ENCODE data around the gene HSD17B2. TPM values are rescaled to one million over a fixed set of nuclear protein-coding genes. Genes with fewer than 3 reads are reported as not detected.

The HSD17B2 gene
- total and polyA plus RNA-seq, 2 of the 4 experiments (the other 2 are of a cell fraction) = 0.12 to 0.18 TPM

- no peak overlapping the region for H3K4ac ChIP-seq (ENCODE audit: low read depth, low read length)
- no peak overlapping the region for H2AK9ac ChIP-seq (replicated peaks; ENCODE audit: low read depth, low read length, poor library complexity)
- no peak overlapping the region for H2BK120ac ChIP-seq (ENCODE audit: low read depth, low read length)
- H2AFZ ChIP-seq (replicated peaks; ENCODE audit: low read length, poor library complexity) = peak overlapping the region; percentile 50
- ChIA-PET CTCF (no interaction called here), POLR2A (ENCODE audit: unreplicated experiment) (no interaction called here)
- no peak overlapping the region for H3K18ac ChIP-seq (ENCODE audit: low read depth, low read length)
- no peaks in the 10 kb centered on the region for H3K36me3 ChIP-seq (ENCODE audit: control insufficient read depth, insufficient read depth, low read length)
- no peak overlapping the region for H3K27ac ChIP-seq (ENCODE audit: insufficient read depth, low read length)
- peaks cover 7% of the 10 kb centered on the region for H3K9me3 ChIP-seq (ENCODE audit: control insufficient read depth, insufficient read depth, low read length)
- dilution Hi-C loops (cut with HindIII; ENCODE audit: low sequenced_read_pairs, unreplicated experiment) (no loop called here), in situ Hi-C loops (cut with MboI; ENCODE audit: low sequenced_read_pairs) (no loop called here), intact Hi-C loops (cut with micrococcal nuclease) (no loop called here)
- H3K9ac ChIP-seq (ENCODE audit: low read depth, low read length) = no peak overlapping the region; the same call in 1 of the 2 replicates
- no peak overlapping the region for H3K4me2 ChIP-seq (ENCODE audit: low read depth, low read length)
- no peak overlapping the region for H2AK5ac ChIP-seq (ENCODE audit: low read depth, low read length)
- no peak overlapping the region for H3K14ac ChIP-seq (replicated peaks; ENCODE audit: low read depth, low read length)
- no peak overlapping the region for H4K5ac ChIP-seq (ENCODE audit: low read depth, low read length)
- H3K27me3 ChIP-seq (ENCODE audit: control insufficient read depth, insufficient read depth, low read length) = peaks cover 12% of the 10 kb centered on the region
- TF ChIP-seq RAD21 (IDR thresholded peaks at IDR 0.05; ENCODE audit: low read length) (no peak), RCOR1 (IDR thresholded peaks at IDR 0.05; ENCODE audit: insufficient replicate concordance, low read length) (no peak), NFE2L2 (IDR thresholded peaks at IDR 0.05; ENCODE audit: low read depth, low read length) (no peak), BHLHE40 (IDR thresholded peaks at IDR 0.05; ENCODE audit: low read depth, low read length) (no peak), MAFK (IDR thresholded peaks at IDR 0.05; ENCODE audit: low read depth, low read length) (no peak), CHD1 (IDR thresholded peaks at IDR 0.05; ENCODE audit: low read depth, low read length) (no peak), CEBPB (IDR thresholded peaks at IDR 0.05; ENCODE audit: low read depth, low read length) (no peak), MAZ (IDR thresholded peaks at IDR 0.05; ENCODE audit: borderline replicate concordance, low read depth, low read length) (no peak), RFX5 (IDR thresholded peaks at IDR 0.05; ENCODE audit: low read depth, low read length) (no peak), MXI1 (IDR thresholded peaks at IDR 0.05; ENCODE audit: borderline replicate concordance, low read depth, low read length) (no peak), POLR2A (IDR thresholded peaks at IDR 0.05; ENCODE audit: low read depth, low read length) (no peak), SMC3 (IDR thresholded peaks at IDR 0.05; ENCODE audit: low read depth, low read length) (no peak)
- TF ChIP-seq, protein P1, sequence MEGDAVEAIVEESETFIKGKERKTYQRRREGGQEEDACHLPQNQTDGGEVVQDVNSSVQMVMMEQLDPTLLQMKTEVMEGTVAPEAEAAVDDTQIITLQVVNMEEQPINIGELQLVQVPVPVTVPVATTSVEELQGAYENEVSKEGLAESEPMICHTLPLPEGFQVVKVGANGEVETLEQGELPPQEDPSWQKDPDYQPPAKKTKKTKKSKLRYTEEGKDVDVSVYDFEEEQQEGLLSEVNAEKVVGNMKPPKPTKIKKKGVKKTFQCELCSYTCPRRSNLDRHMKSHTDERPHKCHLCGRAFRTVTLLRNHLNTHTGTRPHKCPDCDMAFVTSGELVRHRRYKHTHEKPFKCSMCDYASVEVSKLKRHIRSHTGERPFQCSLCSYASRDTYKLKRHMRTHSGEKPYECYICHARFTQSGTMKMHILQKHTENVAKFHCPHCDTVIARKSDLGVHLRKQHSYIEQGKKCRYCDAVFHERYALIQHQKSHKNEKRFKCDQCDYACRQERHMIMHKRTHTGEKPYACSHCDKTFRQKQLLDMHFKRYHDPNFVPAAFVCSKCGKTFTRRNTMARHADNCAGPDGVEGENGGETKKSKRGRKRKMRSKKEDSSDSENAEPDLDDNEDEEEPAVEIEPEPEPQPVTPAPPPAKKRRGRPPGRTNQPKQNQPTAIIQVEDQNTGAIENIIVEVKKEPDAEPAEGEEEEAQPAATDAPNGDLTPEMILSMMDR (conservative IDR thresholded peaks at IDR 0.05; ENCODE audit: low read depth, low read length) = no peak
- TF ChIP-seq, protein P2, sequence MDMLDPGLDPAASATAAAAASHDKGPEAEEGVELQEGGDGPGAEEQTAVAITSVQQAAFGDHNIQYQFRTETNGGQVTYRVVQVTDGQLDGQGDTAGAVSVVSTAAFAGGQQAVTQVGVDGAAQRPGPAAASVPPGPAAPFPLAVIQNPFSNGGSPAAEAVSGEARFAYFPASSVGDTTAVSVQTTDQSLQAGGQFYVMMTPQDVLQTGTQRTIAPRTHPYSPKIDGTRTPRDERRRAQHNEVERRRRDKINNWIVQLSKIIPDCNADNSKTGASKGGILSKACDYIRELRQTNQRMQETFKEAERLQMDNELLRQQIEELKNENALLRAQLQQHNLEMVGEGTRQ (IDR thresholded peaks at IDR 0.05; ENCODE audit: low read depth, low read length) = no peak
- no peak for ATAC-seq (ENCODE audit: low read depth)
- H2BK15ac ChIP-seq (ENCODE audit: low read depth, low read length) = no peak overlapping the region
- no TSS peak for BruUV-seq (replicated peaks)
- H3K23ac ChIP-seq (ENCODE audit: low read depth, low read length) = no peak overlapping the region
- no peak overlapping the region for H4K91ac ChIP-seq (ENCODE audit: insufficient read depth, low read depth, low read length)
- no peak overlapping the region for H4K8ac ChIP-seq (ENCODE audit: low read depth in 2 of 2, low read length in 2 of 2)
- H3K9me1 ChIP-seq (ENCODE audit: insufficient read depth, low read length) = no peaks in the 10 kb centered on the region
- H2BK5ac ChIP-seq (ENCODE audit: low read depth, low read length, poor library complexity, severe bottlenecking) = no peak overlapping the region
- no peak for DNase-seq
- 36% methylated on average over 4 of the region's 8 CpGs; no CpG with 5 or more reads in 1 of the 2 experiments for WGBS, 2 experiments (ENCODE audit: extremely low coverage in 2 of 2, insufficient read length in 1 of 2)
- no peak overlapping the region for H2BK20ac ChIP-seq (ENCODE audit: low read depth, low read length)
- no peaks in the 10 kb centered on the region for H4K20me1 ChIP-seq (ENCODE audit: insufficient read depth, low read length)
- H3K79me1 ChIP-seq (ENCODE audit: low read depth in 1 of 2, low read length in 2 of 2) = no peaks in the 10 kb centered on the region
- no peak overlapping the region for H3K4me3 ChIP-seq (ENCODE audit: insufficient read depth, low read depth, low read length)
- H3K4me1 ChIP-seq (ENCODE audit: control insufficient read depth, insufficient read depth, low read length) = no peaks in the 10 kb centered on the region
- H3K56ac ChIP-seq (ENCODE audit: extremely low read depth, insufficient read depth, low read length) = no peak overlapping the region
Observed at GRCh38 chr16:82010649-82011048, 24.4 kb upstream of the HSD17B2 start.

All from IMR-90 (cell line).